ENCODE data around the gene ATM.
A peak's percentile ranks its signal among the peaks of the same experiment; 100 is the strongest.

ATM gene

DNA sequence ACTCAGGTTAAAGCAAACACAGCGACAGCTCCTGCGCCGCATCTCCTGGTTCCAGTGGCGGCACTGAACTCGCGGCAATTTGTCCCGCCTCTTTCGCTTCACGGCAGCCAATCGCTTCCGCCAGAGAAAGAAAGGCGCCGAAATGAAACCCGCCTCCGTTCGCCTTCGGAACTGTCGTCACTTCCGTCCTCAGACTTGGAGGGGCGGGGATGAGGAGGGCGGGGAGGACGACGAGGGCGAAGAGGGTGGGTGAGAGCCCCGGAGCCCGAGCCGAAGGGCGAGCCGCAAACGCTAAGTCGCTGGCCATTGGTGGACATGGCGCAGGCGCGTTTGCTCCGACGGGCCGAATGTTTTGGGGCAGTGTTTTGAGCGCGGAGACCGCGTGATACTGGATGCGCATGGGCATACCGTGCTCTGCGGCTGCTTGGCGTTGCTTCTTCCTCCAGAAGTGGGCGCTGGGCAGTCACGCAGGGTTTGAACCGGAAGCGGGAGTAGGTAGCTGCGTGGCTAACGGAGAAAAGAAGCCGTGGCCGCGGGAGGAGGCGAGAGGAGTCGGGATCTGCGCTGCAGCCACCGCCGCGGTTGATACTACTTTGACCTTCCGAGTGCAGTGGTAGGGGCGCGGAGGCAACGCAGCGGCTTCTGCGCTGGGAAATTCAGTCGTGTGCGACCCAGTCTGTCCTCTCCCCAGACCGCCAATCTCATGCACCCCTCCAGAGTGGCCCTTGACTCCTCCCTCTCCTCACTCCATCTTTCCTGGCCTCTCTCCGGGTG is at the start of gene ATM, which contains the start of gene NPAT:
ATM (plus strand) TSS at position 494 of the 774 bp plus-strand sequence. CDS start 4,558 bp downstream, outside the sequence.
NPAT (minus strand) TSS at position 65 of the 774 bp plus-strand sequence. CDS start 102 bp downstream, outside the sequence.
- peak; percentile 98 to 99 for DNase-seq

DNA sequence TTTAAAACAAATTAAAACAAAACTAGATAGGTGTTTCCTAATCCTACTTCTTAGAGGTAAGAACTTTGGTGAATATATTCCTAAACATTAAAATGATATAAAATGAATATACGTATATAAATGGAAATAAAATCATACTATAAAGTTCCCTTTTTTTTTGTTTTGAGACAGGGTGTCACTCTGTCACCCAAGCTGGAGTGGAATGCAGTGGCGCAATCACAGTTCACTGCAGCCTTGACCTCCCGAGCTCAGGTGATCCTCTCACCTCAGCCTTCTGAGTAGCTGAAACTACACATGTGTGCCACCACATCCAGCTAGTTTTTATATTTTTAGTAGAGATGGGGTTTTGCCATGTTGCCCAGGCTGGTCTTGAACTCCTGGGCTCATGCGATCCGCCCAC is 45.3 kb upstream of the ATM start:
- no peak for DNase-seq

DNA sequence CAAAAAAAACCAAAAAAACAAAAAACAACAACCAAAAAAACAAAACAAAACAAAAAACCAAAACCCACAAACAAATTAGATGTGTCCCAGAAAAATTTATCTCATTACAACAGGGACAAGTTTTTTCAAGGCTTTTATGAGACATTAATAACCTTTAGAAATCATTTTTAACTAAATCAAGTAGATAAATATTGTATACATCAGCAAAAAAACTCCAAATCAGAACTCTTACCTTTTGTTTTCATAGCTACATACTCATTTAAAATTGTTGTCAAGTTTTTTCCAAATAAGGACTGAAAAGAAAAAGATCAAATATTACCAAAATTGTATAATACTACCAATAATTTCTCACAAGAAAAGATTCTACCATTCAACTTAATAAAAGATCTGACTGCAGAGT is 29.1 kb upstream of the ATM start:
- no peak for DNase-seq

DNA sequence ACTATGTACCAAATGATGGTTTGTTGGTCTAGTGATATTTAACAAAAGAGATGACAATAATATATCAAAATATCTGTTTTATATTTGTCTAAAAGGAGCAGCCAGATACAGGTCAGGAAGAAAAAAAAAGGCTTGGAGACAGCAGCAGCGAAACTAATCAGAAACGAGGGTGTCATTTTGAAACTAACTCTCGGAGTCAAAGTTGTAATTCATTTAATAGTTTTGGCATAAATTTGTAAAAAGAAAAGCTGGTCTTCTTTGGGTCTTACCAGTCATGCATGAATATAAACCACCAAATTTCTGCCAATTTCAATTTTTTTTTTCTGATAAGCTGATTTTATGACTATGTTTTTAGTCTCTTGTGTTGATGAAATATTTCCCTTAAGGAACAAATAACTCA is 26.0 kb upstream of the ATM start:
- no peak for DNase-seq

GRCh38 chr11:108197351-108197750 is 25.5 kb upstream of the ATM start:
- DNase-seq: no peak

- DNase-seq: no peak
Measured at GRCh38 chr11:108198833-108199232, 24.0 kb upstream of the ATM start.

GRCh38 chr11:108199446-108200321 is 23.2 kb upstream of the ATM start:
- no peak for DNase-seq

DNA sequence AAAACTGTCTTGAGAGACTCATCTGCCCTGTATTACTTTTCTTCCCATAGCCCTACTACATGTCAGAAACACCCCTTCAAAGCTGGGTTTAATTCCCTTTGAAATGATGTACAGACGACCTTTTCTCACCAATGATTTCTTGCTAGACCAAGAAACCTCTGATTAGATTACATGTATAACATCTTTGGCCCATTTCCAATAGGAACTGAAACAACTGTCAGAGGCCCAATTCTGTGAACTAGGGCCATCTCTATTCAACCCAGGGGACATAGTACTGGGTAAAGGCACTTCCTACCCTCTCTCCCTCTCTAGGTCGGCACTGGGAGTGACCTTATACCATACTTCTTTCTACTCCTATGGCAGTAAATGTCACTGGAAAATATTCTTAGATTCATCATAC is 19.8 kb upstream of the ATM start:
- no peak for DNase-seq

GRCh38 chr11:108204376-108204775 is 18.5 kb upstream of the ATM start:
- DNase-seq: no peak

DNA sequence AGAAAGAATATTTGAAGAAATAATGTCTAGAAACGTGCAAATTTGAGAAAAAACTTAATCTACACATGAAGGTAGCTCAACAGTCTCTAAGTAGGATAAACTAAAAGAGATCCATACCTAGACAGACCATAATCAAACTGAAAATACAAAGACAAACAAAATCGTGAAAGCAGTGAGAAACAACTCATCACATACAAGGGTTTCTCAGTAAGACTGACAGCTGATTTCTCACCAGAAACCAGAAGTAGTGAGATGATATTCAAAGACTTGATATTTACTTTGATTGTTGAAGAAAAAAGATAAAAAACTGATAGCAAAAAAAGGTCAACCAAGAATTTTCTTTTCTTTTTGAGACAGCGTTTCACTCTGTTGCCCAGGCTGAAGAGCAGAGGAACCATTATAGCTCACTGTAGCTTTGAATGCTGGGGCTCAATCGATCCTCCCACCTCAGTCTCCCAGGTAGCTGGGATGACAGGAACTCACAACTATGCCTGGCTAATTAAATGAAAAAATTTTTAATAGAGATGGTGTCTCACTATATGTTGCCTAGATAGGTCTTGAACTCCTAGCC is 17.9 kb upstream of the ATM start:
- DNase-seq: no peak

DNA sequence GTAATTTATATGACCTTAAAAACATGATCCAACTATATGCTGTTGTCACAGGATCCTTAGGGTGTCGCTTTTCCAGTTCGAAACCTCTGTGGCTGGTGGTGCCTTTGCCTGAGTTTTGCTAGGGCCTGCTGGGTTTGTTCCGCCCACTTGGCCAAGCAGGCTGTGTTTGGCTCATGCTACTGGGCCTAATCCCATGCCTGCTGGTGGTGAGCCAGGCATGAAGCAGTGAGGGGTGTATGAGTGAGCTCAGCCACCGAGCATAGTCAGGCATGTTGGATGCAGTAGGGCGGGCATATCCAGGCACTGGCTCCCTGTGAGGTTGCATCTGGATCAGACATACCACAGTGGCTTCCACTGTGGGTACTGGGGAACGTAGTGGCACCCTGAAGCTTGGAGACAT is 16.7 kb upstream of the ATM start:
- DNase-seq: no peak

DNA sequence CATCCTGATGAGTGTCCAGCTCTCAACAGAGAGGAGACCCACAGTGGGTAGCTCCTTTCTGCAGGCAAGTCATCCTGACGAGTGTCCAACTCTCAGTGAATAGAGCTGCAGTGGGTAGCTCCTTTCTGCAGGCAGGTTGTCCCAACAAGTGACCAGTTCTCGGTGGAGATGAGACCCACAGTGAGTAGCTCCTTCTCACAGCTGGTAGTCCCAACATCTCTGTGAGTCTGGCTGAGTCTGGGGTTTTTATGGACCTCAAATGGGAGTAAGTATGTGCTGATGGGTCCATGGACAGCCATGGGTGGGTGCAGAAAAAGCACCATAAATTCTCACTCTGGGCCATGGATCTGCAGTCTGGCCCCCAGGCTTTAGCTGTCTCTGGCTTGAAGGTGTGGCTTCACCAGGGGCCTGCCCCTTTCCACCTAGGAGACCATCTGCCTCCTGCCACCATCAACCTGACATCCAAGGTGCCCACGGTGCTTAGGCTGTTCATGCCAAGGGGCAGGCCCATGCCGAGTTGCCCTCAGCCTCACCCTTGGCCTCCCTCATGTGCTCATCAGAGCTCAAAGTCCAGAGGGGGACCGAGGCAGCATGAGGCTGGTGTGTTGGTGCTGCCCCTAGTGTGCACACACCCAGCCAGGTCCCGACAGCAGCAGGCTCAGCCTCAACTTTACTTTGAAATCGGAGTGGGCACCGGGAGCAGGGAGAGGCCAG is 15.7 kb upstream of the ATM start:
- no peak for DNase-seq

GRCh38 chr11:108207683-108208060 is 15.2 kb upstream of the ATM start:
- no peak for DNase-seq

DNA sequence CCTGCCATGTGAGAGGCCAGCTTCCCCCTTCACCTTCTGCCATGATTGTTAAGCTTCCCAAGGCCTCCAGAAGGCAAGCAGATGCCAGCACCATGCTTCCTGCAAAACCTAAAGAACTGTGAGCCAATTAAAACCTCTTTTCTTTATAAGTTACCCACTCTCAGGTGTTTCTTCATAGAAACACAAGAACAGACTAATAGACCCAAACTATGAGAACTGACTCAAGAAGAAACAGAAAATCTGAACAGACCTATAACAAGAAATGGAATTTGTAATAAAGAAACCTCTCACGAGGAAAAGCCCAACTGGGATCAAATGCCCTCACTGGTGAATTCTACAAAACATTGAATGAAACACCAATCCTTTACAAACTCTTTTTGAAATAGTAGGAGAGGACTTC is 12.4 kb upstream of the ATM start:
- no peak for DNase-seq

DNA sequence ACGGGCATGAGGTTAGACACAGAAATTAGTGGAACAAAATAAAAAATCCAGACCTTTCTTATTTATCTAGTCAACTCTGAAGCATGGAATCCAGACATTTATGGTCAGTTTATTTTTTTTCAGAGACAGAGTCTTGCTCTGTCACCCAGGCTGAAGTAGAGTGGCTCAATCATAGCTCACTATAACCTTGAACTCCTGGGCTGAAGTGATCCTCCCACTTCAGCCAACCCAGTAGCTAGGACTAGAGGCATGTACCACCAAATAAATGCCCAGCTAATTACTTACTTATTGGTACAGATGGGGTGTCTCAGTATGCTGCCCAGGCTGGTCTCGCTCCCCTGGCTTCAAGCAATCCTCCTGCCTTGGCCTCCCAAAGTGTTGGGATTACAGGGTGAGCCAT is 9.1 kb upstream of the ATM start:
- DNase-seq: no peak

GRCh38 chr11:108216988-108217387 is 5.9 kb upstream of the ATM start:
- no peak for DNase-seq

DNA sequence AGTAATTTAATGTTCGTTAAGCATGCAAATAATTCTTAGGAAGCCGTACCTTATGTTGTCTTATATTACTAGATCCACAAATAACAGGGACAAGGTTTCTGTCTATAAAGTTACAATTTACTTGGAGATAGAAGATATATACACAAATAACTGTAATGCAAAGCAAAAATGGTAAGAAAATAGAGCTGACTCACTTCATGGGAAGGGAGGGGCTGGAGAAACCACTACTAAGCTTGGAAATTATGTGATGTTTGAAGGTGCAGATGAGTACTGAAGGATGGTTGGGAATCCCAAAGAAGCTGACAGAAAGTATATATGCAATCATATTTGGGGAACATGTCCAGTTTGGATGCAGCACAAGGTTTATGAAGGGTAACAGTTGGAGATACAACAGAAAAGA is 4.4 kb upstream of the ATM start:
- no peak for DNase-seq

DNA sequence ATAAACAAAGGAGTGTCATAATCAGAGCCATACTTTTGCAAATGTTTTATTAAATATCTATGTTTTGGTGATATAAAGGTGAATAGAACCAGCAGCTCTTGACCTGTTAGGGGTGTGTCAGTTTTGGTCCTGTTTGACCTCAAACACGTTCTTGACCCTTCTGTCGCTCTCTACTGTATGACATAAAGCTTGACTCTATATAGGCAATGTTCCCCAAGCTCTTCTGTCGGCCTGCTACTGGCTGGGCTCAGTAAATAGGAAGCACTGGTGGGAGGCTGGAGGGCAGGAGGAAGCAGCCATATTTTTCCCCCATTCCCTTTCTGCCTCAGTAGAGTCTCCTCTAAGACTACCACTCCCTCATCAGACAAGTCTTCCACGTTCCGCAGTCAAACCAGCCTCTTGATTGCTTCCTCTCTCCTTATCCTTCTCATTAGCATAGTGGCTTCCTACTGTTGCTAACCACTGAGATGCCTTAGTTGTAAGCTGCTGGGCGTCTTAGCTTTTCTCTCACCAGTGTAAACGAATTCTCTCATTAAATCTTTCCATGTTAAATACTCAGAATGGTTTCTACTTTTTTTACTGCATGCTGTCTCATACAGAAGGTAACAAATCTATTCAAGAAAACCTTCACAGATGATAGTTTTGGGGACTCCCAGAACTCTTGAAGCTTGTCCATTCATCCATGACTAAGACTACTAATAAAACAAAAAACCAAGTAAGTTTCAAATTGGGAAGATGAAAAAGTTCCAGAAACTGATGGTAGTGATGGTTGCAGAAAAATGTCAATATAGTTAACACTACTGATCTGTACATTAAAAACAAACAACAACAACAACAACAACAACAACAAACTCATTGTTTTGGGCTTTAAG is 3.7 kb upstream of the ATM start:
- DNase-seq: no peak

- DNase-seq: no peak
Measured at GRCh38 chr11:108220721-108221336, 2.0 kb upstream of the ATM start.

GRCh38 chr11:108221371-108221770 is 1.5 kb upstream of the ATM start:
- no peak for DNase-seq

DNA sequence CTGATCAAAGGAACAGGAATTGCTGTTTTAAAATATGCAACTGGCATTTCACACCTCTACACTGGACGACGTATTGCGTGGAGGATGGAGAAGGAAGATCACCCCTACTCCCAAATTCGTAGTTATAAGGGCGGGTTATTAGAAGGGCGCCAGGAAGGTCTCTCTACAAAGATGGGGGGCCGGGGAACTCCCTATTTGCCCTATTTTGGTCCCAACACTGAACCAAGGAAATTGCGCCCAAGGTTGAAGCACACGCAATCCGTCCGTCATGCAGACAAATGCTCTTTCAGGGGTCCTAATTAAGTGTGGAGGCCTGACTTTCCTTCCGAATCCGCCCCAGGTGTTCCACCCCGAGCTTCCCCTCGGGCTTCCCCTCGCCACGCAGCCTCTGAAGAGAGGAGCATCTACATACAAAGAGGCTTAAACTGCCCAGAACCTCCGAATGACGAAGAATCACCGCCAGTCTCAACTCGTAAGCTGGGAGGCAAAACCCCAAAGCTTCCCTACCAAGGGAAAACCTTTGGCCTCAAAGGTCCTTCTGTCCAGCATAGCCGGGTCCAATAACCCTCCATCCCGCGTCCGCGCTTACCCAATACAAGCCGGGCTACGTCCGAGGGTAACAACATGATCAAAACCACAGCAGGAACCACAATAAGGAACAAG is 825 bp upstream of the ATM start:
- no peak for DNase-seq
